Tibial artery (tissue), 4 donors: ENCODE measurements around the gene ANO1.

Experiments
- DNase-seq, 2 donors: peaks; one replicate each; pipeline ENCODE4 v3.0.0-alpha.2; 2019
- H3K27ac ChIP-seq, 2 donors: fragments of 200-600 bp; sonication (generic) in 1 of 2; 1 replicate in 1 of 2; 2 replicates in 1 of 2; pipeline ENCODE4 v1.5.1; 2018 to 2019; ENCODE audit warnings: mild to moderate bottlenecking in 1 of 2
- H3K27me3 ChIP-seq, 2 donors: fragments of 200-600 bp; sonication (generic) in 1 of 2; one replicate each; pipeline versions ENCODE4 v1.5.1 to v1.6.0; 2016 to 2019
- H3K36me3 ChIP-seq, 3 donors: fragments of 200-600 bp; sonication (generic) in 2 of 3; one replicate each; pipeline ENCODE4 v1.5.1; 2016 to 2019; ENCODE audit warnings: mild to moderate bottlenecking in 2 of 3
- H3K4me1 ChIP-seq, 4 donors: fragments of 200-600 bp; sonication (generic) in 2 of 4; 1 replicate in 3 of 4; 2 replicates in 1 of 4; pipeline ENCODE4 v1.5.1; 2016 to 2019
- H3K4me3 ChIP-seq, 2 donors: fragments of 200-600 bp; sonication (generic) in 1 of 2; 1 replicate in 1 of 2; 2 replicates in 1 of 2; pipeline ENCODE4 v1.5.1; 2018 to 2019; ENCODE audit warnings: mild to moderate bottlenecking in 2 of 2
- H3K9me3 ChIP-seq, 3 donors: fragments of 200-600 bp; sonication (generic) in 1 of 3; one replicate each; pipeline ENCODE4 v1.5.1; 2016 to 2019
- intact Hi-C: fragments of 100-400 bp; cut with DNase I; formaldehyde crosslinking; loops from one replicate; pipeline ENCODE4 v1.15.0; 2023; ENCODE audit warnings: low total_unique reads
- TF ChIP-seq, protein P1 (sequence below), 2 experiments: fragments of 200-600 bp in 1 of 2; fragments of 450-650 bp in 1 of 2; IDR thresholded peaks; one replicate each; pipeline ENCODE4 v1.5.1; 2017 to 2019; ENCODE audit warnings: antibody characterized with exemption in 2 of 2, mild to moderate bottlenecking in 1 of 2, moderate library complexity in 1 of 2

ANO1 gene

DNA sequence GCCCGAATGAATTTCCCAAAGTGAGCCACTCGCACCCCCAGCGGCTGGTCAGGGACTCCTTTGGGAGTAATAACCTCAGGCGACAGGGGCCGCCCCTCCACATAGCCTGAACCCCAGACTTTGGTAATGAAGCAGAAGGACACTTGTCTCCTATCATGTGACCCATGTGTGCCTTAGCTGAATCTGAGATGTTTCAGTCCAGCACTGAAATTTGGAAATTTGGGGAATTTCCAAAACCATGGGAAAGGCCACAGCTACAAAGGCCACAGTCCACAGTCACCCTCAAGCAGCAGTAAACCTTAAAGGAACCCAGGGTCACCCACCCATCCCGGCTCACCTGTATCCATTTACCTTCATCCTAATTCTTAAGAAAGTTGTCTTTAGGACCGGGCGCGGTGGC, 73.6 kb downstream of the ANO1 start:
- H3K9me3 ChIP-seq: no peaks in the 10 kb centered on the region
- no peak for DNase-seq
- peaks cover 0 to 6% (median 0%) of the 10 kb centered on the region in 4 donors for H3K4me1 ChIP-seq
- H3K36me3 ChIP-seq: peaks cover 18 to 87% (median 44%) of the 10 kb centered on the region in 3 donors
- intact Hi-C loops: no loop called here
- H3K27me3 ChIP-seq: no peaks in the 10 kb centered on the region
- no peak overlapping the region for H3K4me3 ChIP-seq
- H3K27ac ChIP-seq: no peak overlapping the region
- TF ChIP-seq, protein P1, sequence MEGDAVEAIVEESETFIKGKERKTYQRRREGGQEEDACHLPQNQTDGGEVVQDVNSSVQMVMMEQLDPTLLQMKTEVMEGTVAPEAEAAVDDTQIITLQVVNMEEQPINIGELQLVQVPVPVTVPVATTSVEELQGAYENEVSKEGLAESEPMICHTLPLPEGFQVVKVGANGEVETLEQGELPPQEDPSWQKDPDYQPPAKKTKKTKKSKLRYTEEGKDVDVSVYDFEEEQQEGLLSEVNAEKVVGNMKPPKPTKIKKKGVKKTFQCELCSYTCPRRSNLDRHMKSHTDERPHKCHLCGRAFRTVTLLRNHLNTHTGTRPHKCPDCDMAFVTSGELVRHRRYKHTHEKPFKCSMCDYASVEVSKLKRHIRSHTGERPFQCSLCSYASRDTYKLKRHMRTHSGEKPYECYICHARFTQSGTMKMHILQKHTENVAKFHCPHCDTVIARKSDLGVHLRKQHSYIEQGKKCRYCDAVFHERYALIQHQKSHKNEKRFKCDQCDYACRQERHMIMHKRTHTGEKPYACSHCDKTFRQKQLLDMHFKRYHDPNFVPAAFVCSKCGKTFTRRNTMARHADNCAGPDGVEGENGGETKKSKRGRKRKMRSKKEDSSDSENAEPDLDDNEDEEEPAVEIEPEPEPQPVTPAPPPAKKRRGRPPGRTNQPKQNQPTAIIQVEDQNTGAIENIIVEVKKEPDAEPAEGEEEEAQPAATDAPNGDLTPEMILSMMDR (IDR thresholded peaks at IDR 0.05): no peak

DNA sequence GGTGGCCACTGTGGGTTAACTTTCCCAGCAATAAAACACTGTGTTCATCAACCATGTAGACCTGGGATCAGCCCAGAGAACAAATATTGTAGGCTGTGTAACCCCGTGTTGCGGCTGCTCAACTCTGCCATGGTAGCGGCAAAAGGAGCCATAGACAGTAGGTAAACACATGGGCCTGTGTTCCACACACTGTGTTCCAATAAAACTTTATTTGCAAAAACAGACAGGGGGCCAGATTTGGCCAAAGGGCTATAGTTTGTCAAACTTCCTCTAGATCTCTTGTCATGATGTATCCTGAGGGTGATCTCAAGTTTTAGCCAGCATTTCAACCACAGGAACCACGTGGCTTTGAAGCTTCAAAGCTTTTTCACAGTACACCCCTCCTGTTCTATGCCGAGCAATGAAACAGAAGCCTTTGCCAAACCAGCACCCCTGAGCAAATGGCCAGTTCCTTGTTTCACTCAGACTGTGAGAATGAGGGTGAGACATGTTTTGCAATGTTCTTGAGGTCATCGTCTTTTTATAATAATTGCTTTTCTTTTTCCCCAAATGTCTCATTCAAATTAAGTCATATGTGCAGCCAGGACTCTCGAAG, 75.1 kb downstream of the ANO1 start:
- H3K9me3 ChIP-seq: no peaks in the 10 kb centered on the region
- no peaks in the 10 kb centered on the region for H3K27me3 ChIP-seq
- H3K4me3 ChIP-seq: no peak overlapping the region
- no peak overlapping the region for H3K27ac ChIP-seq
- H3K4me1 ChIP-seq: peaks cover 0 to 8% (median 0%) of the 10 kb centered on the region in 4 donors
- no peak for DNase-seq
- intact Hi-C loops: no loop called here
- peaks cover 18 to 74% (median 46%) of the 10 kb centered on the region in 3 donors for H3K36me3 ChIP-seq
- TF ChIP-seq, protein P1 (IDR thresholded peaks at IDR 0.05): no peak

DNA sequence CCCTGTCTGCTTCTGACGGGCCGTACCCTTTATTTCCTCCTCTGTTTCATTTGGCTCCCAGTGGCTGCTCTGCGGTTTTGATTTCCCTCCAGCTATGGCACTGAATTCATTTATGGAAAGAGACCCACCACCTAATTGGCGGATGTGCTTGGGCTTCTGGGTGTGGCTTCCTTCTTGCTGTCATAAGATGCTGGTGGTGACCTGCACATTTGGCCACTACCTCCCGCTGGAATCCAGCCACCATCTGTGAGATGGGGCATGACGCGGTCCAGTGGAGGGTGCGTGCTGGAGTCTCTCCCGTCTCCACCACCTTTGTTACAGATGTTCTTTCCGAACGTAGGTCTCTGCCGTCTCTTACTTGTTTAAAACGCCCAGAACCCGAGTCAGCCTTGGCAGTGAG, 77.3 kb downstream of the ANO1 start:
- Histone ChIP-seq H3K9me3 (no peaks in the 10 kb centered on the region), H3K36me3 (peaks cover 18 to 60% (median 50%) of the 10 kb centered on the region in 3 donors), H3K4me3 (no peak overlapping the region), H3K27me3 (no peaks in the 10 kb centered on the region), H3K27ac (no peak overlapping the region), H3K4me1 (peaks cover 0 to 30% (median 6%) of the 10 kb centered on the region in 4 donors)
- intact Hi-C loops: no loop called here
- no peak for DNase-seq
- TF ChIP-seq, protein P1 (IDR thresholded peaks at IDR 0.05): no peak

DNA sequence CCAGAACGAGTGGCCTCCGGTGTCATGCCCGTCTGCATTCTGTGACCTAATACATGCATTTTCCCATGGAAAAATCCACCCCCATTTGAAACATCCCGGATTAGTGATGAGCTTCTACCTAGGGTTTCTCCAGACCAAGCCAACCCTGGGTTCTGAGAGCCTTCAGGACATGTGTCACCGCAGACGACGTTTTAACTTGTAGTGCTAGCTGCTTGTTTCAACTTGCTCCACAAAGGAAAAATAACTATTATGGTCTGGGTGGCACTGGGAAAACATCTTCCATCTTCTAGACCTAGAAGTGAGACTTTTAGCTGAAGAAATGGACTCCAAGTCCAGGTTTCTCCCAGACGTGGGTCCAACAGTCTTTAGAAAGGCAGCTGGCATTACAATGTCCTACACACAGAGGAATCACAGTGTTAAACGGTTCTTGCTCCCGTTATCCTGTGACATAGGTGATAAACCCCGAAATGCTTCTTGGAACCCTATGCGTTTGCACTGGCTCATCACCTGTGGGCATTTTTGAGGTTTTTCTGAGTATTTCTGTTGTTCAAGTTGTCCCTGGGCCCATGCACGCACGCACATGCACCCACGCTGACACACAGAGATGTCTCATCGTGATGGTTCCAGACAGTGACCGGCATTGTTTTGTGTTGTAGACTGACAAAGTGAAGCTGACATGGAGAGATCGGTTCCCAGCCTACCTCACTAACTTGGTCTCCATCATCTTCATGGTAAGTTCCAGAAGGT, 78.3 kb downstream of the ANO1 start:
- TF ChIP-seq, protein P1 (IDR thresholded peaks at IDR 0.05): no peak
- Histone ChIP-seq H3K4me1 (peaks cover 0 to 33% (median 6%) of the 10 kb centered on the region in 4 donors), H3K27ac (no peak overlapping the region), H3K36me3 (peaks cover 23 to 60% (median 41%) of the 10 kb centered on the region in 3 donors), H3K27me3 (no peaks in the 10 kb centered on the region), H3K4me3 (no peak overlapping the region), H3K9me3 (no peaks in the 10 kb centered on the region)
- no peak for DNase-seq
- intact Hi-C loops: no loop called here

DNA sequence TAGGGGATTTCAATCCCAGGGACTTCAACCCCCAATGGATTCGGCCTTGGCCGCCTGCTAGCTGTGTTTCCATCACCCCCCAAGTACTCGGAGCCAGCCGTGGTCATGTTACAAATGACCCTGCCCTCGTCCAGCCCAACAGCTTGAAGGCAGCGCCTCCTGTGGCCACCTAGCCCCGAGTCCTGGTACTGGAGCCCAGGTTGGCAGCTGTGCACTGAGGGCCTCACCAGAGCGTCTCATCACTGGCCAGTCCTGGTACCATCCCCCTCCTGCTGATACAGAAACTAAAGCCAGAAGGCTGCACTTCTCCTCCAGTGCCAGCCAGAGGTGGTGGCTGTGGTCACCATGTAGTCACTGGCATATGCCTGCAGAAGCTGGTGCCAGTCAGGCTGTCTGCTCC, 80.1 kb downstream of the ANO1 start:
- no peak for DNase-seq
- H3K4me1 ChIP-seq: peaks cover 0 to 33% (median 6%) of the 10 kb centered on the region in 4 donors
- intact Hi-C loops: no loop called here
- H3K27ac ChIP-seq: no peak overlapping the region
- H3K4me3 ChIP-seq: no peak overlapping the region
- H3K9me3 ChIP-seq: no peaks in the 10 kb centered on the region
- TF ChIP-seq, protein P1 (IDR thresholded peaks at IDR 0.05): peak; percentile 34 to 36
- peaks cover 23 to 62% (median 41%) of the 10 kb centered on the region in 3 donors for H3K36me3 ChIP-seq
- no peaks in the 10 kb centered on the region for H3K27me3 ChIP-seq
